Vagina (tissue), 2 donors: Measurements from ENCODE around the gene CENPF.

Experiments
- POLR2A ChIP-seq, 2 donors: fragments of 450-650 bp; IDR thresholded peaks; one replicate each; pipeline ENCODE4 v1.6.1; 2017; ENCODE audit warnings: antibody characterized with exemption in 2 of 2, mild to moderate bottlenecking in 2 of 2, moderate library complexity in 2 of 2
- POLR2AphosphoS5 ChIP-seq, 2 donors: sonication (generic); formaldehyde crosslinking; IDR thresholded peaks; one replicate each; pipeline ENCODE4 v1.9.0; 2017; ENCODE audit warnings: antibody characterized with exemption in 2 of 2, mild to moderate bottlenecking in 2 of 2, low read depth in 1 of 2; ENCODE audit not compliant: insufficient read depth in 1 of 2
- TF ChIP-seq, protein P1 (sequence below), 3 experiments: fragments of 450-650 bp in 2 of 3; fragments of 200-600 bp in 1 of 3; sonication (generic) in 1 of 3; IDR thresholded peaks; one replicate each; pipeline ENCODE4 v1.5.1; 2017 to 2019; ENCODE audit warnings: antibody characterized with exemption in 3 of 3, mild to moderate bottlenecking in 2 of 3, moderate library complexity in 2 of 3

DNA sequence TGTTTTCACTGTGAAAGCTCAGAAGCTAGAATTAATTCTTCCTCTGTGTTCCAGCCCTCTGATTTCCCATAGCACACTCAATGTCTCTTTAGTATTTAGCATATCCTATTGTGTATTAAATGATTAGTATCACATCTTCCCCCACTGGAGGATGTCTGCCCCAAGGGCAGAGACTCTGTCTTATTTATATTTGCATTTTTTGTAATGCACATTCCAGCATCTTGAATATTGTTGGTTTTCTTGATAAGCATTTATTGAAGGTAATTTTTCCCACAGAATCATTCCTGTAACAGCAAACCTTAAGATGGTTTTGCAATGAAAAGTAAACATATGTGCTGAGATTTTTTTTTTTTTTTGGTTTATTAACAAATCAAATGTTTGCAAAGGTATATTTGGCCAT, 34.1 kb downstream of the CENPF start:
- TF ChIP-seq, protein P1, sequence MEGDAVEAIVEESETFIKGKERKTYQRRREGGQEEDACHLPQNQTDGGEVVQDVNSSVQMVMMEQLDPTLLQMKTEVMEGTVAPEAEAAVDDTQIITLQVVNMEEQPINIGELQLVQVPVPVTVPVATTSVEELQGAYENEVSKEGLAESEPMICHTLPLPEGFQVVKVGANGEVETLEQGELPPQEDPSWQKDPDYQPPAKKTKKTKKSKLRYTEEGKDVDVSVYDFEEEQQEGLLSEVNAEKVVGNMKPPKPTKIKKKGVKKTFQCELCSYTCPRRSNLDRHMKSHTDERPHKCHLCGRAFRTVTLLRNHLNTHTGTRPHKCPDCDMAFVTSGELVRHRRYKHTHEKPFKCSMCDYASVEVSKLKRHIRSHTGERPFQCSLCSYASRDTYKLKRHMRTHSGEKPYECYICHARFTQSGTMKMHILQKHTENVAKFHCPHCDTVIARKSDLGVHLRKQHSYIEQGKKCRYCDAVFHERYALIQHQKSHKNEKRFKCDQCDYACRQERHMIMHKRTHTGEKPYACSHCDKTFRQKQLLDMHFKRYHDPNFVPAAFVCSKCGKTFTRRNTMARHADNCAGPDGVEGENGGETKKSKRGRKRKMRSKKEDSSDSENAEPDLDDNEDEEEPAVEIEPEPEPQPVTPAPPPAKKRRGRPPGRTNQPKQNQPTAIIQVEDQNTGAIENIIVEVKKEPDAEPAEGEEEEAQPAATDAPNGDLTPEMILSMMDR (IDR thresholded peaks at IDR 0.05): no peak
- no peak for TF ChIP-seq POLR2A (IDR thresholded peaks at IDR 0.05)
- TF ChIP-seq POLR2AphosphoS5 (IDR thresholded peaks at IDR 0.05; ENCODE audit: insufficient read depth in 1 of 2, low read depth in 1 of 2): no peak
